K562 (cell line): Measurements from ENCODE around the gene EHMT2. TPM values are rescaled to one million over a fixed set of nuclear protein-coding genes. Genes with fewer than 3 reads are reported as not detected.

Experiments
- PCBP2 ChIP-seq: fragments of 200-400 bp; formaldehyde crosslinking; IDR thresholded peaks from 2 replicates; pipeline ENCODE4 v1.6.1; 2018; ENCODE audit warnings: low read length, low read depth, mild to moderate bottlenecking, moderate library complexity; ENCODE audit not compliant: poor library complexity, severe bottlenecking
- POLR2AphosphoS2 ChIP-seq: IDR thresholded peaks from 2 replicates; pipeline ENCODE4 v1.6.1; 2012; ENCODE audit warnings: low read length, improper control_type of control experiment
- ZNF764 ChIP-seq: fragments of 250-450 bp; sonication (Bioruptor Pico); IDR thresholded peaks from 2 replicates; pipeline ENCODE4 v1.4.0; 2020; ENCODE audit warnings: low read depth, mild to moderate bottlenecking, moderate library complexity
- polyA plus RNA-seq, 8 experiments: library from polyadenylated mRNA; depleted of rRNA in 4 of 8; stranded (reverse) in 5 of 8; unstranded in 3 of 8; fragments of >200 nt; fragmentation: Nextera tagmentation in 2 of 8; fragmentation: Illumina TruSeq in 1 of 8; extraction: Ambion mirVana in 2 of 8; extraction: Trizol in 1 of 8; gene quantifications; 2 replicates each; pipeline versions ENCODE4 v1.2.1 to v1.2.3, GENCODE V29; 2011 to 2014; ENCODE audit warnings: inconsistent platforms in 1 of 8, missing spikeins in 1 of 8
- total RNA-seq, 7 experiments: library from RNA; depleted of rRNA in 6 of 7; stranded (reverse); fragments of >200 nt in 6 of 7; fragmentation: Illumina TruSeq in 2 of 7; extraction: Trizol in 2 of 7; gene quantifications; 2 replicates each; pipeline versions ENCODE4 v1.2.1 to v1.2.3, GENCODE V29; 2011 to 2021; ENCODE audit warnings: low replicate concordance in 1 of 7
- TF ChIP-seq, protein P1 (sequence below): fragments of 450-650 bp; IDR thresholded peaks from 2 replicates; pipeline ENCODE4 v1.6.1; 2017; ENCODE audit warnings: mild to moderate bottlenecking, moderate library complexity
- TF ChIP-seq, protein P2 (sequence below), 2 experiments: IDR thresholded peaks; 2 replicates each; pipeline ENCODE4 v1.6.1; 2011; ENCODE audit warnings: borderline replicate concordance in 1 of 2, control low read depth in 1 of 2, low read depth in 1 of 2, low read length in 1 of 2, mild to moderate bottlenecking in 1 of 2, mixed read lengths in 1 of 2, moderate library complexity in 1 of 2; ENCODE audit not compliant: insufficient read depth in 1 of 2, insufficient read length in 1 of 2, poor library complexity in 1 of 2, severe bottlenecking in 1 of 2; ENCODE audit errors: extremely low read depth in 1 of 2

The EHMT2 gene
- total and polyA plus RNA-seq, 9 of the 15 experiments (the other 6 are each of a cell fraction or from before 2014, with no cell fraction given) = 2.1 to 63.8 (median 38.5) TPM

DNA sequence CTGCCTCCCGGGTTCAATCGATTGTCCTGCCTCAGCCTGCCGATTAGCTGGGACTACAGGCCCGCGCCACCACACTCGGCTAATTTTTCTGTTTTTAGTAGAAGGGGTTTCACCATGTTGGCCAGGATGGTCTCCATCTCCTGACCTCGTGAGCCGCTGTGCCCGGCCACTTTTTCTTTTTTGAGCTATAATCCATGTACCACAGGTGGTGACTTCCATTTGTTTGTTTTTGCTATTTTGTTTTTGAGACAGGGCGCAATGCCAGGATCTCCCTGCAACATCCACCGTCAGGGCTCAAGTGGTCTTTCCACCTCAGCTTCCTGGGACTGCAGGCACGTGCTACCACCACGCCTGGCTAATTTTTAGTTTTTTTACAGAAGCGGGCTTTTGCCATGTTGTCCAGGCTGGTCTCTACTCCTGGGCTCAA, 61.4 kb downstream of the EHMT2 start (continued):
- TF ChIP-seq, protein P1, sequence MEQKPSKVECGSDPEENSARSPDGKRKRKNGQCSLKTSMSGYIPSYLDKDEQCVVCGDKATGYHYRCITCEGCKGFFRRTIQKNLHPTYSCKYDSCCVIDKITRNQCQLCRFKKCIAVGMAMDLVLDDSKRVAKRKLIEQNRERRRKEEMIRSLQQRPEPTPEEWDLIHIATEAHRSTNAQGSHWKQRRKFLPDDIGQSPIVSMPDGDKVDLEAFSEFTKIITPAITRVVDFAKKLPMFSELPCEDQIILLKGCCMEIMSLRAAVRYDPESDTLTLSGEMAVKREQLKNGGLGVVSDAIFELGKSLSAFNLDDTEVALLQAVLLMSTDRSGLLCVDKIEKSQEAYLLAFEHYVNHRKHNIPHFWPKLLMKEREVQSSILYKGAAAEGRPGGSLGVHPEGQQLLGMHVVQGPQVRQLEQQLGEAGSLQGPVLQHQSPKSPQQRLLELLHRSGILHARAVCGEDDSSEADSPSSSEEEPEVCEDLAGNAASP = no peak
- TF ChIP-seq POLR2AphosphoS2 (0 out of 2 replicates have a peak, but pooled peaks have one; percentile 63), ZNF764 (CRISPR knock-in tag) (0 out of 2 replicates have a peak, but pooled peaks have one; percentile 35), PCBP2 (no peak)
- TF ChIP-seq, protein P2, sequence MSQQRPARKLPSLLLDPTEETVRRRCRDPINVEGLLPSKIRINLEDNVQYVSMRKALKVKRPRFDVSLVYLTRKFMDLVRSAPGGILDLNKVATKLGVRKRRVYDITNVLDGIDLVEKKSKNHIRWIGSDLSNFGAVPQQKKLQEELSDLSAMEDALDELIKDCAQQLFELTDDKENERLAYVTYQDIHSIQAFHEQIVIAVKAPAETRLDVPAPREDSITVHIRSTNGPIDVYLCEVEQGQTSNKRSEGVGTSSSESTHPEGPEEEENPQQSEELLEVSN (IDR thresholded peaks at IDR 0.05; ENCODE audit: borderline replicate concordance in 1 of 2, extremely low read depth in 1 of 2, insufficient read depth in 1 of 2, insufficient read length in 1 of 2, low read depth in 1 of 2, low read length in 1 of 2, poor library complexity in 1 of 2, severe bottlenecking in 1 of 2) = peak in 1 of 2 experiments; percentile 17
- TF ChIP-seq, all 486 proteins: peak for 47
